Omental fat pad (tissue), 4 donors: ENCODE results near the gene PHACTR3. TPM values are rescaled to one million over a fixed set of nuclear protein-coding genes. Genes with fewer than 3 reads are reported as not detected.
"Not testable (repeated sequence)": the region's sequence is repeated elsewhere in the genome, so short reads cannot be mapped to it uniquely, and the experiment has no call there.

ENCODE experiments used
- ATAC-seq: fragments of 150-250 bp; one replicate; pipeline ENCODE4 v1.9.1; 2016; ENCODE audit warnings: mild to moderate bottlenecking, moderate library complexity; ENCODE audit not compliant: low FRiP score
- DNase-seq: peaks from one replicate; pipeline ENCODE4 v3.0.0-alpha.2; 2019; ENCODE audit warnings: low spot score
- CTCF ChIP-seq, 3 donors: fragments of 450-650 bp; IDR thresholded peaks; one replicate each; pipeline ENCODE4 v1.5.1; 2016 to 2017; ENCODE audit warnings: antibody characterized with exemption in 3 of 3, mild to moderate bottlenecking in 3 of 3, moderate library complexity in 2 of 3
- small RNA-seq: library from RNA; depleted of rRNA; stranded (forward); fragments of <200 nt; gene quantifications from one replicate; pipeline ENCODE3, GENCODE V24; 2016
- total RNA-seq, 4 donors: library from RNA; depleted of rRNA; stranded (reverse); fragments of >200 nt; gene quantifications; one replicate each; pipeline ENCODE4 v1.1.0, GENCODE V29; 2016

The PHACTR3 gene
- total RNA-seq, 4 donors from 2014 or later, result 0.19 to 10.6 (median 1.4) TPM; not detected in 1

- DNase-seq (no peak), ATAC-seq (no peak)
- TF ChIP-seq CTCF (IDR thresholded peaks at IDR 0.05), result no peak
These were observed 275.9 kb downstream of the PHACTR3 start for GRCh38 chr20:59880198-59880597.

- ATAC-seq, result no peak
- no peak for TF ChIP-seq CTCF (IDR thresholded peaks at IDR 0.05)
These were observed 280.2 kb downstream of the PHACTR3 start for GRCh38 chr20:59884494-59884893.

DNA sequence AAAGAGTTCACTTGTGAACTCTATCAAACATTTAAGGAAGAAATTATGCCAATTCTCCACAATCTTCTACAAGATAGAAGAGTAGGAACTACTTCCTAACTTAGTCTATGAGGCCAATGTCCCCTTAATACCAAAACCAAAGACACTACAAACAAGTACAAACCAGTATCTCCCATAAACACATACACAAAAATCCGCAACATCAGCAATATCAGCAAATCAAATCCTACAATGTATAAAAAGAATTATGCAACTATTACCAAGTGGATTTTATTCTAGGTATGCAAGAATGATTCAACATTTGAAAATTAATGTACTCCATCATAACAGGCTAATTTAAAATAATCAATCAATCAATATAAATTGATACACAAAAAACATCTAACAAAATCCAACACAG is 283.7 kb downstream of the PHACTR3 start:
- ATAC-seq, result no peak
- no peak for TF ChIP-seq CTCF (IDR thresholded peaks at IDR 0.05)
- DNase-seq, result no peak

More at GRCh38 chr20:59884494-59884893, 280.2 kb downstream of the PHACTR3 start:
- DNase-seq, result no peak

DNA sequence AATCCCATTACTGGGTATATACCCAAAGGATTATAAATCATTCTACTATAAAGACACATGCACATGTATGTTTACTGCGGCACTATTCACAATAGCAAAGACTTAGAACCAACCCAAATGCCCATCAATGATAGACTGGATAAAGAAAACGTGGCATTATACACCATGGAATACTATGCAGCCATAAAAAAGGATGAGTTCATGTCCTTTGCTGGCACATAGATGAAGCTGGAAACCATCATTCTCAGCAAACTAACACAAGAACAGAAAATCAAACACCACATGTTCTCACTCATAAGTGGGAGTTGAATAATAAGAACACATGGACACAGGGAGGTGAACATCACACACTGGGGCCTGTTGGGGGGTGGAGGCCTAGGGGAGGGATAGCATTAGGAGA is 285.7 kb downstream of the PHACTR3 start:
- not testable (repeated sequence) for ATAC-seq, DNase-seq

DNA sequence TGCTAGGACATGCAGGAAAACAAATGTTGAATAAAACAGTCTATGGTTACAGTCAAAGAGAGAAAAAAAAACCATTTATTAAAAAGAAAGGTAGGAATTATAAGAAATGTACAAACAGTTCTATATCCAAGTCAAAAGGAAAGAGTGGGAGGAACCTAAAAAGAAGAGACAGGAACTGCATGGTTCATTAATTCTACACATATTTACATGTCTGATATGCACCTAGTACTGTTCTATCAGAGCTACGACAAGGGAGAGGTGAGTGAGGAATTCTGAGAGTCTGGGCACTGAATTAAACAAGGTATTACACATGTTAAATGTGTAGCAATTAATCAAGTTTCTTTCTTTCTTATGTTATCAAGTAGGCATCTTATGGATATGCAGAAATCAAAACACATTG is 287.2 kb downstream of the PHACTR3 start:
- DNase-seq, result no peak
- TF ChIP-seq CTCF (IDR thresholded peaks at IDR 0.05), result no peak
- no peak for ATAC-seq

GRCh38 chr20:59895908-59896307 is 291.6 kb downstream of the PHACTR3 start:
- TF ChIP-seq CTCF (IDR thresholded peaks at IDR 0.05), result no peak
- ATAC-seq (no peak), DNase-seq (no peak)

Small RNA genes lying within 50 kb of the gene (small RNA-seq; reads per million reads assigned to genes)
- not detected for gene RNU7-141P
